K562 (cell line): ENCODE results near the gene JDP2. TPM values are rescaled to one million over a fixed set of nuclear protein-coding genes. Genes with fewer than 3 reads are reported as not detected.
A peak's percentile ranks its signal among the peaks of the same experiment; 100 is the strongest.

ENCODE experiments used
- ATAC-seq: fragments of 200-7000 bp; cut with Tn5 transposase; 3 replicates; pipeline ENCODE4 v1.9.1; 2020; ENCODE audit warnings: moderate library complexity
- BruUV-seq: library from RNA; stranded (reverse); fragments of 400-500 nt; replicated peaks from 2 replicates; lab custom pipeline; 2021; lab: Mats Ljungman, UMichigan
- CTCF ChIA-PET: fragments of 300-600 bp; formaldehyde crosslinking; extraction: SDS; loops from one replicate; lab custom pipeline; 2021; ENCODE audit warnings: low intra/inter-chr PET ratio; lab: Yijun Ruan, JAX
- POLR2A ChIA-PET: fragments of 300-600, 350-650 bp; sonication (Branson Sonifier 250); formaldehyde crosslinking; extraction: SDS; loops from one replicate; lab custom pipeline; 2021; ENCODE audit warnings: antibody characterized with exemption, inconsistent platforms; lab: Yijun Ruan, JAX
- DNase-seq, 4 experiments: peaks; one replicate each; pipeline versions ENCODE4 v3.0.0 to v3.0.0-alpha.2; 2011 to 2018; ENCODE audit warnings: low spot score in 3 of 4, mixed read lengths in 3 of 4; ENCODE audit errors: extremely low read depth in 1 of 4
- FAIRE-seq: peaks from 2 replicates; lab custom pipeline; 2011; peaks lifted over from hg19 to GRCh38; lab: Jason Lieb, UNC
- H2AFZ ChIP-seq: 2 replicates; pipeline ENCODE4 v1.6.0; 2011; ENCODE audit warnings: low read depth, low read length, control low read depth, inconsistent platforms
- H3K27ac ChIP-seq: fragments of 200-600 bp; 3 replicates; pipeline ENCODE4 v1.8.0; 2011; ENCODE audit warnings: low read depth, mild to moderate bottlenecking, control low read depth, inconsistent platforms, low read length, moderate library complexity, mixed read lengths; ENCODE audit errors: extremely low read depth
- H3K27me3 ChIP-seq, 2 experiments: fragments of 300-600 bp in 1 of 2; 2 replicates in 1 of 2; 3 replicates in 1 of 2; pipeline versions ENCODE4 v1.6.0 to v1.8.0; 2011; ENCODE audit warnings: inconsistent platforms in 2 of 2, low read length in 2 of 2, mild to moderate bottlenecking in 1 of 2, mixed read lengths in 1 of 2, moderate library complexity in 1 of 2; ENCODE audit not compliant: control insufficient read depth in 2 of 2, insufficient read depth in 2 of 2
- H3K36me3 ChIP-seq: fragments of 300-600 bp; 3 replicates; pipeline ENCODE4 v1.8.0; 2011; ENCODE audit warnings: mild to moderate bottlenecking, low read length, inconsistent platforms; ENCODE audit not compliant: control insufficient read depth, insufficient read depth
- H3K4me1 ChIP-seq, 2 experiments: fragments of 200-600 bp in 1 of 2; replicated peaks in 1 of 2; 2 replicates in 1 of 2; 3 replicates in 1 of 2; pipeline versions ENCODE4 v1.5.1 to v1.8.0; 2011; ENCODE audit warnings: inconsistent platforms in 2 of 2, low read length in 2 of 2, mild to moderate bottlenecking in 1 of 2, mixed read lengths in 1 of 2, moderate library complexity in 1 of 2; ENCODE audit not compliant: control insufficient read depth in 2 of 2, insufficient read depth in 2 of 2
- H3K4me2 ChIP-seq: 2 replicates; pipeline ENCODE4 v1.6.1; 2011; ENCODE audit warnings: low read length, control low read depth, inconsistent platforms, mixed read lengths; ENCODE audit not compliant: insufficient read depth
- H3K4me3 ChIP-seq: fragments of 200-600 bp; sonication (generic), shearing (Covaris generic); 2 replicates; pipeline ENCODE4 v1.5.1; 2016; ENCODE audit warnings: control low read depth, inconsistent platforms
- H3K79me2 ChIP-seq: fragments of 200-600 bp; 3 replicates; pipeline ENCODE4 v1.8.0; 2011; ENCODE audit warnings: low read length, inconsistent platforms; ENCODE audit not compliant: control insufficient read depth, insufficient read depth
- H3K9ac ChIP-seq, 2 experiments: 2 replicates each; pipeline versions ENCODE4 v1.6.0 to v1.6.1; 2011; ENCODE audit warnings: low read depth in 2 of 2, low read length in 2 of 2, control low read depth in 1 of 2, inconsistent platforms in 1 of 2, mild to moderate bottlenecking in 1 of 2, mixed read lengths in 1 of 2; ENCODE audit not compliant: insufficient read depth in 1 of 2
- H3K9me1 ChIP-seq: one replicate; pipeline ENCODE4 v1.6.0; 2011; ENCODE audit warnings: inconsistent platforms, mild to moderate bottlenecking, low read length, moderate library complexity; ENCODE audit not compliant: control insufficient read depth, insufficient read depth
- H3K9me3 ChIP-seq: replicated peaks from 2 replicates; pipeline ENCODE4 v1.5.1; 2011; ENCODE audit warnings: low read depth, low read length, inconsistent platforms; ENCODE audit not compliant: control insufficient read depth, insufficient read depth
- H4K20me1 ChIP-seq: replicated peaks from 2 replicates; pipeline ENCODE4 v1.6.1; 2011; ENCODE audit warnings: low read length, inconsistent platforms, mixed read lengths; ENCODE audit not compliant: control insufficient read depth, insufficient read depth
- CC2D1A ChIP-seq: fragments of 450-650 bp; IDR thresholded peaks from 2 replicates; pipeline ENCODE4 v1.6.1; 2017; ENCODE audit warnings: mild to moderate bottlenecking
- ESRRB ChIP-seq: fragments of 250-450 bp; sonication (Bioruptor Pico); IDR thresholded peaks from 2 replicates; pipeline ENCODE4 v1.5.0; 2020; ENCODE audit warnings: mild to moderate bottlenecking, moderate library complexity, borderline replicate concordance
- GATA2 ChIP-seq: sonication (generic); formaldehyde crosslinking; IDR thresholded peaks from 2 replicates; pipeline ENCODE4 v1.4.0; 2020; ENCODE audit warnings: mild to moderate bottlenecking, missing genetic modification reagents
- NCOA2 ChIP-seq, 2 experiments: fragments of 450-650 bp; IDR thresholded peaks; 2 replicates each; pipeline ENCODE4 v1.6.1; 2018; ENCODE audit warnings: mild to moderate bottlenecking in 2 of 2, moderate library complexity in 1 of 2; ENCODE audit not compliant: partially characterized antibody in 2 of 2
- RBM17 ChIP-seq: fragments of 200-400 bp; formaldehyde crosslinking; IDR thresholded peaks from 2 replicates; pipeline ENCODE4 v1.6.1; 2017; ENCODE audit warnings: low read depth, mild to moderate bottlenecking, low read length, borderline replicate concordance
- TGIF2 ChIP-seq: sonication (generic); formaldehyde crosslinking; IDR thresholded peaks from 2 replicates; pipeline ENCODE4 v1.8.1; 2022; ENCODE audit warnings: mild to moderate bottlenecking, missing genetic modification reagents, moderate library complexity
- U2AF2 ChIP-seq: fragments of 200-400 bp; formaldehyde crosslinking; optimal IDR thresholded peaks from 2 replicates; pipeline ENCODE3; 2017; ENCODE audit warnings: low read depth, mild to moderate bottlenecking, low read length
- ZNF699 ChIP-seq: fragments of 250-450 bp; sonication (Bioruptor Pico); IDR thresholded peaks from 2 replicates; pipeline ENCODE4 v1.8.0; 2021; ENCODE audit warnings: mild to moderate bottlenecking, moderate library complexity; ENCODE audit not compliant: insufficient replicate concordance
- WGBS: fragments of 100-300 bp; shearing (Covaris generic); methylation state at CpG from one replicate; pipeline ENCODE4 v1.1.6; 2016; ENCODE audit warnings: low coverage, mixed read lengths; ENCODE audit not compliant: insufficient coverage; ENCODE audit errors: missing lambda C conversion rate; 5-methylcytosine and 5-hydroxymethylcytosine counted together
- in situ Hi-C: fragments of 300-500 bp; cut with MboI; formaldehyde crosslinking; loops from 4 replicates; pipeline ENCODE4 v1.15.0; 2018; ENCODE audit warnings: inconsistent platforms, mixed read lengths
- intact Hi-C: fragments of 100-400 bp; cut with micrococcal nuclease; formaldehyde crosslinking; loops from 2 replicates; pipeline ENCODE4 v1.14.2; 2022
- polyA plus RNA-seq, 8 experiments: library from polyadenylated mRNA; depleted of rRNA in 4 of 8; stranded (reverse) in 5 of 8; unstranded in 3 of 8; fragments of >200 nt; fragmentation: Nextera tagmentation in 2 of 8; fragmentation: Illumina TruSeq in 1 of 8; extraction: Ambion mirVana in 2 of 8; extraction: Trizol in 1 of 8; gene quantifications; 2 replicates each; pipeline versions ENCODE4 v1.2.1 to v1.2.3, GENCODE V29; 2011 to 2014; ENCODE audit warnings: inconsistent platforms in 1 of 8, missing spikeins in 1 of 8
- total RNA-seq, 7 experiments: library from RNA; depleted of rRNA in 6 of 7; stranded (reverse); fragments of >200 nt in 6 of 7; fragmentation: Illumina TruSeq in 2 of 7; extraction: Trizol in 2 of 7; gene quantifications; 2 replicates each; pipeline versions ENCODE4 v1.2.1 to v1.2.3, GENCODE V29; 2011 to 2021; ENCODE audit warnings: low replicate concordance in 1 of 7
- TF ChIP-seq, protein P1 (sequence below): fragments of 450-650 bp; formaldehyde crosslinking; IDR thresholded peaks from 2 replicates; pipeline ENCODE4 v1.4.0; 2022; ENCODE audit warnings: mild to moderate bottlenecking, moderate library complexity

JDP2 gene
- total and polyA plus RNA-seq, 9 of the 15 experiments (the other 6 are each of a cell fraction or from before 2014, with no cell fraction given) = 0.27 to 13.8 (median 3.1) TPM

DNA sequence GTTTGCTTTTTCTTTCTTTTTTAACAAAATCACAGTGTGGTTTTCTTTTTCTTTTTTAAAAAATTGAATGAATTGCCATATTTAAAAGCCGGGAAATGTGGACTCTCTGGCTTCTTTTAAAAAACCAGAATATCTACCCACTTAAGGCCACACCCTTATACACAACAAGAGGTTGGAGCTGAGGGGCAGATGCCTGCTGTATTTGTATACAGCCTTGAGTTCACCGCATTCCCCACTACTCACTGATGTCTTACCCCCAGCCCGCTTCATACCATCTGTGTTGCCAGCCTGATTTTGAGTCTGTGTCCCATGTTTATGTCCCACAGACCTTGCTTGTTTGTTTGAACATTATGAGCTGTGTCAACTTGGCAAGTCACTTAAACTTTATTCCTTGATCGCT lies 14.3 kb downstream of the JDP2 start:
- no peak overlapping the region for H3K4me3 ChIP-seq
- no peaks in the 10 kb centered on the region for H3K9me3 ChIP-seq
- peak overlapping the region in 1 of 2 experiments; percentile 30; a peak in 2 of 4 replicates for H3K9ac ChIP-seq
- H4K20me1 ChIP-seq = no peaks in the 10 kb centered on the region
- peaks cover 19 to 36% of the 10 kb centered on the region in 2 experiments for H3K4me1 ChIP-seq
- ATAC-seq = peak; percentile 47; the same call in 2 of the 3 replicates
- H3K36me3 ChIP-seq = no peaks in the 10 kb centered on the region
- no peaks in the 10 kb centered on the region for H3K9me1 ChIP-seq
- POLR2A ChIA-PET = interaction anchor here (0.7 kb wide), 1 partner anchor 9 kb away, joined by 3 read pairs; no protein-coding TSS in a partner anchor
- H3K27ac ChIP-seq = peak overlapping the region; percentile 58; the same call in 2 of the 3 replicates
- no TSS peak for BruUV-seq
- WGBS = 49% methylated on average over 4 of the region's 4 CpGs
- H3K27me3 ChIP-seq = no peaks in the 10 kb centered on the region
- in situ Hi-C loops = no loop called here
- no peak for FAIRE-seq
- H2AFZ ChIP-seq = peak overlapping the region; percentile 84
- no peak for DNase-seq
- H3K4me2 ChIP-seq = peak overlapping the region; percentile 54; the same call in 1 of the 2 replicates
- intact Hi-C loops = no loop called here
- H3K79me2 ChIP-seq = no peaks in the 10 kb centered on the region
- CTCF ChIA-PET = no interaction called here
- TF ChIP-seq ZNF699 (CRISPR knock-in tag) (no peak), RBM17 (no peak), TGIF2 (CRISPR knock-in tag) (no peak), NCOA2 (IDR thresholded peaks at IDR 0.05; ENCODE audit: partially characterized antibody in 2 of 2) (no peak), CC2D1A (no peak), GATA2 (no peak), ESRRB (CRISPR knock-in tag) (no peak), U2AF2 (no peak)
- TF ChIP-seq, protein P1, sequence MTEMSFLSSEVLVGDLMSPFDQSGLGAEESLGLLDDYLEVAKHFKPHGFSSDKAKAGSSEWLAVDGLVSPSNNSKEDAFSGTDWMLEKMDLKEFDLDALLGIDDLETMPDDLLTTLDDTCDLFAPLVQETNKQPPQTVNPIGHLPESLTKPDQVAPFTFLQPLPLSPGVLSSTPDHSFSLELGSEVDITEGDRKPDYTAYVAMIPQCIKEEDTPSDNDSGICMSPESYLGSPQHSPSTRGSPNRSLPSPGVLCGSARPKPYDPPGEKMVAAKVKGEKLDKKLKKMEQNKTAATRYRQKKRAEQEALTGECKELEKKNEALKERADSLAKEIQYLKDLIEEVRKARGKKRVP (CRISPR knock-in tag) = no peak
